ENCODE data around the gene HAPLN2. TPM values are rescaled to one million over a fixed set of nuclear protein-coding genes. Genes with fewer than 3 reads are reported as not detected.

HAPLN2 gene
- total RNA-seq, 1 experiment from 2014 or later, result 1.2 TPM

GRCh38 chr1:156654700-156655099, 35.5 kb downstream of the HAPLN2 start (continued):
- TF ChIP-seq ZNF416 (CRISPR knock-in tag; IDR thresholded peaks at IDR 0.05) (no peak), GRHL2 (CRISPR knock-in tag; IDR thresholded peaks at IDR 0.05; ENCODE audit: insufficient replicate concordance, severe bottlenecking) (no peak), SMAD3 (CRISPR knock-in tag; IDR thresholded peaks at IDR 0.05; ENCODE audit: borderline replicate concordance) (no peak)

GRCh38 chr1:156655151-156655903, 36.1 kb downstream of the HAPLN2 start:
- DNase-seq (ENCODE audit: low spot score), result no peak
- peaks cover 93% of the 10 kb centered on the region for H3K27me3 Mint-ChIP-seq (ENCODE audit: low read depth)
- POLR2A ChIA-PET, result interaction anchor here (0.8 to 1.4 kb wide), 2 partner anchors 22 to 51 kb away, joined by 3 read pairs; partner anchors contain the start of genes CRABP2 and NES

More at GRCh38 chr1:156655151-156655903, 36.1 kb downstream of the HAPLN2 start:
- Mint-ChIP-seq H3K36me3 (no peaks in the 10 kb centered on the region), H3K4me1 (peaks cover 44% of the 10 kb centered on the region), H3K27ac (no peak overlapping the region), H3K9me3 (no peaks in the 10 kb centered on the region), H3K4me3 (no peak overlapping the region)
- TF ChIP-seq GTF2I (CRISPR knock-in tag; conservative IDR thresholded peaks at IDR 0.05), result no peak
- no peak for TF ChIP-seq ZBTB21 (CRISPR knock-in tag; IDR thresholded peaks at IDR 0.05; ENCODE audit: borderline replicate concordance)
- no peak for TF ChIP-seq TEAD1 (CRISPR knock-in tag; IDR thresholded peaks at IDR 0.05)
- no peak for TF ChIP-seq USF2 (CRISPR knock-in tag; IDR thresholded peaks at IDR 0.05)
- TF ChIP-seq RORB (CRISPR knock-in tag; IDR thresholded peaks at IDR 0.05), result no peak
- TF ChIP-seq RELA (CRISPR knock-in tag; IDR thresholded peaks at IDR 0.05; ENCODE audit: borderline replicate concordance), result no peak
- no peak for TF ChIP-seq STAT6 (CRISPR knock-in tag; conservative IDR thresholded peaks at IDR 0.05; ENCODE audit: low read depth)
- TF ChIP-seq FOXK1 (CRISPR knock-in tag; IDR thresholded peaks at IDR 0.05), result no peak
- no peak for TF ChIP-seq OVOL2 (CRISPR knock-in tag; IDR thresholded peaks at IDR 0.05; ENCODE audit: borderline replicate concordance)
- no peak for TF ChIP-seq FOXP1 (CRISPR knock-in tag; IDR thresholded peaks at IDR 0.05; ENCODE audit: borderline replicate concordance)
- TF ChIP-seq TEAD4 (CRISPR knock-in tag; IDR thresholded peaks at IDR 0.05), result no peak
- TF ChIP-seq ZNF425 (CRISPR knock-in tag; conservative IDR thresholded peaks at IDR 0.05), result no peak
- TF ChIP-seq ATF3 (CRISPR knock-in tag; conservative IDR thresholded peaks at IDR 0.05), result no peak
- no peak for TF ChIP-seq ELF4 (CRISPR knock-in tag; IDR thresholded peaks at IDR 0.05; ENCODE audit: low read depth)
- TF ChIP-seq E2F4 (CRISPR knock-in tag; IDR thresholded peaks at IDR 0.05; ENCODE audit: borderline replicate concordance, low read depth), result no peak
- CTCF ChIA-PET, result interaction anchor here (0.9 to 12.6 kb wide), 5 partner anchors 12 to 71 kb away, joined by 4 to 437 read pairs (median 7); partner anchors contain the start of genes HAPLN2 and NES
- ATAC-seq, result no peak
